ENCODE data around the gene CRIP1.

Gene CRIP1, protein sequence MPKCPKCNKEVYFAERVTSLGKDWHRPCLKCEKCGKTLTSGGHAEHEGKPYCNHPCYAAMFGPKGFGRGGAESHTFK

GRCh38 chr14:105486163-105486973, at the start of gene CRIP1:
CRIP1 (plus strand) TSS chr14:105486886; CDS start chr14:105487260, 374 bp downstream.
- in situ Hi-C loops (cut with MboI; ENCODE audit: low sequenced_read_pairs) = loop anchor here (25.0 kb wide), 1 partner anchor 124 kb away; no protein-coding TSS in a partner anchor

DNA sequence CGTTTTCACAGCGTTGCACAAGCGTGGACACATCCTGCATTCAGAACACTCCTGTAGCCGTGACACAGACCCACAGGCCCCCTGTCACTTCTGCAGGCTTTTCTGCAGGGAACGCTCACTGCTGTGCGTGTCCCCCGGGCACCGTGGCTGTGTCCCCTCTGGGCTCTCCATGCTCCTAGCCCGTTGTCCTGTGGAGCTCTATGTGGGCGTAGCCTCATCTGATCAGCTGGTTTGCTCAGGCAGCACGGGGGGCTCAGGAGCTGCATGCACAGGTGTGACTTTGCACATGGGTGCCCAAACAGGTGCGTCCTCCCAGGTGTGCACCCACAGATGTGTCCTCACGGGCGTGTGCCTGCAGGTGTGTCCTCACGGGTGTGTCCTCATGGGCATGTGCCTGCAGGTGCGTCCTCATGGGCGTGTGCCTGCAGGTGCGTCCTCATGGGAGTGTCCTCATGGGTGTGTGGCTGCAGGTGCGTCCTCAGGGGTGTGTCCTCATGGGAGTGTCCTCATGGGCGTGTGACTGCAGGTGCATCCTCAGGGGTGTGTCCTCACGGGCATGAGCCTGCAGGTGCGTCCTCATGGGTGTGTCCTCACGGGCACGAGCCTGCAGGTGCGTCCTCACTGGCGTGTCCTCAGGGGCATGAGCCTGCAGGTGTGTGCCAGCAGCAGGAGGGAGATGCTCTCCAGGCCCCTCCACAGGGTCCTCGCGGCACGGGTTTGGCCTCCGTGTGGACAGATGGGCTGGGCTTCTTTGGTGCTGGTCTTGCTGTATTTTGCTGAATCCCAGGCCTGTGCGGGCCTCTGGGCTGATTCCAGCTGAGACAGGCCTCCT, 49.6 kb upstream of the CRIP1 start:
- in situ Hi-C loops (cut with MboI; ENCODE audit: low sequenced_read_pairs) = no loop called here

DNA sequence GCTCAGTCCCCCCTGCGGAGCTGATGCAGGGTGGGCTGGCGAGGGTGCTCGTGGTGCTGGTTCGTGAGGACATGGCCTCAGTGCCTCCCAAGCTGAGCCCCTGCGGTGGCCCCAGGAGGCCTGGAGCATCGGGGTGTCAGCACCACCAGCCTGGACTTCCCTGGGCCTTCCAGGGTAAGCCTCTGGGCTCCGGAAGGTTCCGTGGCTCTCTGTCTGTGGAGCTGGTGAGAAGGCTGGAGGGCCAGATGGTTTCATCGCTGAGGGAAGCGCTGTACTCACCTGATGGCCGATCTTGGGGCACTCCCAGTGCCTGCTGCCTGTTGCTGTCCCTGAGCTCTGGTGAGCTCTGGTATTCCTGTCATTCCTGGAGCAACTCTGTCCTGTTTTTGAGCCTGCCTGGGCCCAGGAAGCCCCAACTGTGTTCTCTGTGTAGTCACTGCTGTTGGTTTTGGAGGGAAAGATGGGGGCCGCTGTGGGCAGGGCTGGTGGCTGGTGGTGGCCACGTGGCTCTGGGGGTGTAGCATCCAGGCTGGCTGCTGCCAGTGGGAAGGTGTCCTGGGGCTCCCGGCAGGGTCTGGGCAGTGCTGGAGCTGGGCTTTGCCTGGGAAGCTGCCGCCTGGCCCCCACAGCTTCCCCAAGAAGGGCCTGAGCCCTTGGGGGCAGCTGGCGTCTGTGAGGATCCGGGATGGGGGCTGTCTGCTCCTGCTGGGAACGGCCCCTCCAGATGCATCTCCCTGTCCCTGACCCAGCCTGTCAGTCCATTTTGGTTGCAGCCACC, 48.8 kb upstream of the CRIP1 start:
- in situ Hi-C loops (cut with MboI; ENCODE audit: low sequenced_read_pairs) = no loop called here

- in situ Hi-C loops (cut with MboI; ENCODE audit: low sequenced_read_pairs) = no loop called here
Observed at GRCh38 chr14:105439179-105439578, 47.5 kb upstream of the CRIP1 start.

- in situ Hi-C loops (cut with MboI; ENCODE audit: low sequenced_read_pairs) = no loop called here
Observed at GRCh38 chr14:105439710-105440553, 46.8 kb upstream of the CRIP1 start.

- in situ Hi-C loops (cut with MboI; ENCODE audit: low sequenced_read_pairs) = no loop called here
Observed at GRCh38 chr14:105440554-105440900, 46.2 kb upstream of the CRIP1 start.

DNA sequence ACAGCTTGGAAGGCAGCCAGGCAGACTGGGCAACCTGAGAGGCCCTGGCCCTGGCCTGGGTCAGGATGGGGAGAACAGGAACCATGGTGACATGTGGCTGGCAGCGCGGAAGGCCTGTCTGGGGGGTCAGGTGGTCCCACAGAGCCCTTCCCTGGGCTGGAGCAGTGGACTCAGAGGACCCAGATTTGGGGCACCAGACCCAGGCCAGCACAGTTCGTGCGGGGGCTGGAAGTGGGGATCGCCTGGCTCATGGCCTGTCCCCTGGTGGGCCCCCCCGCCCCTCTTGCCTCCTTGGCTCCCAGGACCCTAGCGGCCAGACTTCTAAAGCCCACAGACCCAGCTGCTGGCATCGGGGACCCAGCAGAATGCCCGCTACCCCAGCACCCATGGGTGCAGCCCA, 45.7 kb upstream of the CRIP1 start:
- in situ Hi-C loops (cut with MboI; ENCODE audit: low sequenced_read_pairs) = no loop called here

DNA sequence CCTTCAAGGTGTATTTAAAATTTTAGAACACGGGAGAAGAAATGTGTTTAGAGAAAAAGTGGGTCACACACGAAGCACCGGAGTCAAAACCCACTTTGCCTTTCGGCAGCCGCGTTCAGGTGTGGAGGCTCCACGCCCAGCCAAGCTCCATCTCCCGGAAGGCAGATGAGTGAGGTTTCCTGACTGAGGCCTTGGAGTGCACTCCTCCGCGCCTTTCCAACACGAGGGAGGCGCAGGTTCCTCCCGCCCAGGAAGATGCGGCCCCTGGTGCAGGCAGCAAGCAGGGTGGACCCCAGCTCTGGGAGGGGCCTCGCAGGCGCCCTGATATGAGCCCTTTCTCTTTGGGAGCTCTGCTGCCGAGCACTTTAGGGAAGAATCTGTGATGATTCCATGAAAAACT, 44.6 kb upstream of the CRIP1 start:
- in situ Hi-C loops (cut with MboI; ENCODE audit: low sequenced_read_pairs) = no loop called here

DNA sequence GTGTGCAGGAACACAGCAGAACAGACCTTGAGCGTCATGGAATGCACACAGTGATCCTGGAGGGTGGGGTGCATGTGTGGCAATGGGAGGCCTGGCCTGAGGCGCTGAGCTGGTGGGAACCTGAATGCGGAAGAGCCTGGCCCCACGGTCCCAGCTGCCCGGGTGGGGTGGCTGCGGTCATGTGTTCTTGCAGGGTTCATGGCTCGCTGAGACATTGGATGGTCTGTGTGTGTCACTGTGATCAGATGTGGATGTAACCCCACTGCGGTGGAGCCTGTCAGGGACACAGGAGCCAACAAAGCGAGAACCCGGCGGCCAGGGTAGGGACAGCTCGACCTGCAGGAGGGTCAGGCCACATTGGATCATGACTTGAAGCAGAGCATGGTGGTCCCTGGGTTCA, 43.9 kb upstream of the CRIP1 start:
- in situ Hi-C loops (cut with MboI; ENCODE audit: low sequenced_read_pairs) = no loop called here

DNA sequence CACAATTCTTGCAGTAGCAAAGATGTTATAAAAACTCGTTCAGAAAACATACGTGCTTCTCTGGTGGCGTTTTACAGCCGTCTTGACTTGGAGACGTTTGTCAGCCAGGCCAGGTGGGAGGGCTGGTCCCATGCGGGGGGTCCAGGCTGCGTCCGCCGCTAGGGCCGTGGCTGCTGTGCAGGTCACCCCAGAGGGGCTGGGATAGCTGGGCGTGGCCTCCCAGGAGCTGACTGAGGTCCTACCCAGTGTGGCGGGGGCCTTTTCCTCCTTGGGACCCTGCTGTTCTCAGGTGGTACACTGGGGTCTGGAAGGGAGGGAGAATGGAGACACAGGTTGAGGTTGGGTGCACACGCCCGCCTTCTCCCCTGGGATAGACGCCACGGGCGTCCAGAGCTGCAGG, 41.8 kb upstream of the CRIP1 start:
- in situ Hi-C loops (cut with MboI; ENCODE audit: low sequenced_read_pairs) = no loop called here

GRCh38 chr14:105445290-105445689, 41.4 kb upstream of the CRIP1 start:
- in situ Hi-C loops (cut with MboI; ENCODE audit: low sequenced_read_pairs) = no loop called here

GRCh38 chr14:105445901-105446845, 40.5 kb upstream of the CRIP1 start:
- in situ Hi-C loops (cut with MboI; ENCODE audit: low sequenced_read_pairs) = no loop called here

DNA sequence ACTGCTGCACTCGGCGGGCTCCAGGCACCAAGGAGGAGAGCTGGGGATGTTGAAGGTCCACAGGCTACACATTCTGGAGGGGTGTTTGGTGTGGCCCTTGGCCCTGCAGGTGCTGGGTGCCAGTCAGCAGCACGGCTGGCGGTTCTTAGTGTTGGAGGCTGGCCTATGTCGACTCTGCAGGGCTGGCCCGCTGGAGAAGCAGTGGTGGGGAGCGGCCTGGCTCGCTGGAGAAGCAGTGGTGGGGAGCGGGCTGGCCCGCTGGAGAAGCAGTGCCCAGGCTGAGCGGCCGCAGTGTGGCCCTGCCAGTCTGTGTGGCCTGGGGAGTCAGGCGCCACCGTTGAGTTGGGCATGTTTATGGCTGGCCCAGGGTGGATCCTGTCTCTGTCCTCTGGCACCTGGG, 39.7 kb upstream of the CRIP1 start:
- in situ Hi-C loops (cut with MboI; ENCODE audit: low sequenced_read_pairs) = no loop called here

GRCh38 chr14:105447651-105448640, 38.7 kb upstream of the CRIP1 start:
- in situ Hi-C loops (cut with MboI; ENCODE audit: low sequenced_read_pairs) = no loop called here

DNA sequence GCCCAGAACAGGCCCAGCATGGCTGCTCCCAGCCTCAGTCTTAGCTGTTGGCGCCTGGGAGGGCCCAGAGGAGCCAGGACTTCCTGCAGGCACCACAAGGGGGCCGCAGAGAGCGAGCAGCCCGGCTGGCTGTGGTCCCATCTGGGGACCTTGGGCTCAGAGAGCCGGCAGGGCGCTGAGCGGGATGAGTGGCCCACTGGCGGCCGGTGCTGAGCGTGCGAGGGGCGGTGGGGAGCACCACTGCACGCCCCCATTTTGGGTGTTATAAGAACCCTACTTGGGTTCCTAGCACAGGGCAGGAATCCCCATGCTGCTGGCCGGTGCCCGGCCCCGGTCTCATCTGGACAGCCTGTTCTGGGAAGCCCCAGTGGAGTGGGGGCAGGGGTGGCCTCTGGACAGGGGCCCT, 38.0 kb upstream of the CRIP1 start:
- in situ Hi-C loops (cut with MboI; ENCODE audit: low sequenced_read_pairs) = no loop called here

- in situ Hi-C loops (cut with MboI; ENCODE audit: low sequenced_read_pairs) = no loop called here
Observed at GRCh38 chr14:105449276-105450122, 37.2 kb upstream of the CRIP1 start.

DNA sequence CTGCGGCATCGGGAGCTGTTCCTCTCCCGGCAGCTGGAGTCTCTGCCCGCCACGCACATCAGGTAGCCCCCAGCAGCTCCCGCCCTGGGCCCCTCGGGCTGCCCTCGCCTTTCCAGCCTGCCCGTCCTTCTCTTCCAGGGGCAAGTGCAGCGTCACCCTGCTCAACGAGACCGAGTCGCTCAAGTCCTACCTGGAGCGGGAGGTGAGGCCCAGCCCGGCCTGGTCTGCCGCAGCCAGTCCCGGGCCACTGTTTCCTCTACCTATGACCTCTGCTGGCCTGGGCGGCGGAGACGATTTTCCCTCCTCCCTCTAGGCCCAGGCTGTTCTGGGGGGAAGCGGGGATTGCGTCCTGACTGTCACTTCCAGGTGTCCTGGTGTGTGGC, 36.6 kb upstream of the CRIP1 start:
- in situ Hi-C loops (cut with MboI; ENCODE audit: low sequenced_read_pairs) = no loop called here

Data from HL-60/S4 treated with retinoic acid at 250 ng/mL for 4 days and 3 days (cell line).